T-cell (primary cell): ENCODE results near the gene SPATS2L. TPM values are rescaled to one million over a fixed set of nuclear protein-coding genes. Genes with fewer than 3 reads are reported as not detected.
A peak's percentile ranks its signal among the peaks of the same experiment; 100 is the strongest.

Source experiments
- ATAC-seq, 4 experiments: fragments of 200-7000 bp in 3 of 4; fragments of 150-1000 bp in 1 of 4; cut with Tn5 transposase; replicated peaks in 1 of 4; 1 replicate in 3 of 4; 2 replicates in 1 of 4; pipeline ENCODE4 v1.10.0; 2021; ENCODE audit warnings: moderate library complexity in 3 of 4, mild to moderate bottlenecking in 2 of 4, moderate number of reproducible peaks in 1 of 4
- CTCF ChIA-PET, 2 donors: fragments of 300-600 bp; sonication (Branson Sonifier 250); formaldehyde crosslinking; loops; one replicate each; lab custom pipeline; 2022; ENCODE audit warnings: antibody characterized with exemption in 2 of 2; lab: Charles Lee
- POLR2A ChIA-PET, 2 donors: fragments of 300-600 bp; sonication (Branson Sonifier 250); formaldehyde crosslinking; loops; one replicate each; lab custom pipeline; 2022; ENCODE audit warnings: antibody characterized with exemption in 2 of 2; lab: Charles Lee
- DNase-seq, 35 experiments: peaks; one replicate each; pipeline versions ENCODE4 v3.0.0 to v3.0.0-alpha.2; 2013 to 2023
- H3K27ac ChIP-seq: one replicate; pipeline ENCODE4 v1.5.1; 2013; ENCODE audit warnings: low read length
- H3K27me3 ChIP-seq, 2 experiments: replicated peaks in 1 of 2; 1 replicate in 1 of 2; 2 replicates in 1 of 2; pipeline versions ENCODE4 v1.6.1 to v1.7.0; 2013; ENCODE audit warnings: low read length in 1 of 2, mixed read lengths in 1 of 2; ENCODE audit not compliant: control insufficient read depth in 2 of 2, insufficient read depth in 2 of 2; ENCODE audit errors: extremely low read depth in 1 of 2
- H3K36me3 ChIP-seq, 2 donors: 1 replicate in 1 of 2; 2 replicates in 1 of 2; pipeline versions ENCODE4 v1.6.1 to v1.7.0; 2013; ENCODE audit warnings: low read length in 1 of 2; ENCODE audit not compliant: control insufficient read depth in 2 of 2, insufficient read depth in 1 of 2; ENCODE audit errors: extremely low read depth in 1 of 2
- H3K4me1 ChIP-seq, 2 experiments: 1 replicate in 1 of 2; 2 replicates in 1 of 2; pipeline versions ENCODE4 v1.6.1 to v1.7.0; 2013; ENCODE audit warnings: low read length in 2 of 2, mixed read lengths in 1 of 2; ENCODE audit not compliant: insufficient read depth in 2 of 2, control insufficient read depth in 1 of 2; ENCODE audit errors: extremely low read depth in 1 of 2
- H3K4me3 ChIP-seq, 2 donors: 1 replicate in 1 of 2; 2 replicates in 1 of 2; pipeline versions ENCODE4 v1.5.1 to v1.7.0; 2013; ENCODE audit warnings: mild to moderate bottlenecking in 2 of 2, low read length in 1 of 2, moderate library complexity in 1 of 2; ENCODE audit not compliant: control insufficient read depth in 1 of 2; ENCODE audit errors: extremely low read depth in 1 of 2
- H3K9me3 ChIP-seq: 2 replicates; pipeline ENCODE4 v1.7.0; 2013
- H3K27ac Mint-ChIP-seq, 2 donors: one replicate each; pipeline ENCODE4 v1.8.0; 2020 to 2021; ENCODE audit warnings: mild to moderate bottlenecking in 2 of 2, mixed read lengths in 2 of 2
- H3K27me3 Mint-ChIP-seq, 2 donors: one replicate each; pipeline ENCODE4 v1.8.0; 2021 to 2022; ENCODE audit warnings: mixed read lengths in 2 of 2
- H3K36me3 Mint-ChIP-seq: one replicate; pipeline ENCODE4 v1.8.0; 2021; ENCODE audit warnings: mixed read lengths
- H3K4me1 Mint-ChIP-seq, 3 donors: one replicate each; pipeline ENCODE4 v1.8.0; 2020 to 2022; ENCODE audit warnings: mixed read lengths in 3 of 3, mild to moderate bottlenecking in 1 of 3
- H3K4me3 Mint-ChIP-seq, 3 donors: one replicate each; pipeline ENCODE4 v1.8.0; 2020 to 2022; ENCODE audit warnings: mild to moderate bottlenecking in 3 of 3, mixed read lengths in 3 of 3, moderate library complexity in 3 of 3
- H3K9me3 Mint-ChIP-seq, 3 donors: one replicate each; pipeline ENCODE4 v1.8.0; 2020 to 2022; ENCODE audit warnings: mixed read lengths in 3 of 3
- WGBS: methylation state at CpG from one replicate; pipeline ENCODE4 v1.1.5; 2013; ENCODE audit warnings: missing lambda C conversion rate; ENCODE audit not compliant: insufficient coverage; 5-methylcytosine and 5-hydroxymethylcytosine counted together
- total RNA-seq, 35 experiments: library from RNA in 6 of 35; stranded (reverse) in 6 of 35; fragments of 120-200 nt in 1 of 35; gene quantifications; one replicate each; pipeline versions ENCODE4 v1.2.1 to v1.2.4 and lab custom pipeline; 2013 to 2026

Gene SPATS2L
- total RNA-seq, 5 donors from 2014 or later (not counting 1 experiment from before 2014, with no cell fraction given), result 5.4 to 9.3 (median 5.9) TPM

DNA sequence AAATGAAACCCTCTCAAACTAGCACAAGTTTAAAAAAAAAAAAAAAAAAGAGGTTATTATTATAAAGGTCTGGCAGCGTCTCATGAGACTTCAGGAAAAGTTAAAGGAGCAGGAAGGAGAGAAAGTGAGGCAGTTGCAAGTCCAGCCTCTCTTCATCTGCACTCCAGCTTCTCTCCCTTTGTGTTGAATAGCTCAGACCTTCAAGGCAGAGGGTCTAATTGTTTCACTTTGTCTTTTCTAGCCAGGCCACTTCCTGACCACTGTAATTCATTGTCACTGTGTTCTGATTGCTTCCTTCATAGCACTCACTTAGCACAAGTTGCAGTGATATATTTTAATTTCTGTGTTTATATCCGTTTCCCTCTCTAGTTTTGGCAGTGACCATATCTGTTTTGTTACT lies 99.9 kb downstream of the SPATS2L start:
- Histone ChIP-seq H3K27ac (no peak overlapping the region), H3K4me3 (no peak overlapping the region), H3K9me3 (no peaks in the 10 kb centered on the region), H3K4me1 (no peaks in the 10 kb centered on the region), H3K27me3 (no peaks in the 10 kb centered on the region), H3K36me3 (no peaks in the 10 kb centered on the region)
- ATAC-seq (no peak), DNase-seq (no peak)
- WGBS, result no CpG with 5 or more reads among the region's 2 CpGs
- ChIA-PET POLR2A (interaction anchor here in 1 of 2 donors (0.6 to 0.7 kb wide), 2 partner anchors 43 to 77 kb away, joined by 3 read pairs; no protein-coding TSS in a partner anchor), CTCF (no interaction called here)
- Mint-ChIP-seq H3K27me3 (no peaks in the 10 kb centered on the region), H3K36me3 (peaks cover 6% of the 10 kb centered on the region), H3K9me3 (no peaks in the 10 kb centered on the region), H3K4me3 (no peak overlapping the region), H3K4me1 (peaks cover 14 to 28% (median 27%) of the 10 kb centered on the region in 3 donors), H3K27ac (no peak overlapping the region)

DNA sequence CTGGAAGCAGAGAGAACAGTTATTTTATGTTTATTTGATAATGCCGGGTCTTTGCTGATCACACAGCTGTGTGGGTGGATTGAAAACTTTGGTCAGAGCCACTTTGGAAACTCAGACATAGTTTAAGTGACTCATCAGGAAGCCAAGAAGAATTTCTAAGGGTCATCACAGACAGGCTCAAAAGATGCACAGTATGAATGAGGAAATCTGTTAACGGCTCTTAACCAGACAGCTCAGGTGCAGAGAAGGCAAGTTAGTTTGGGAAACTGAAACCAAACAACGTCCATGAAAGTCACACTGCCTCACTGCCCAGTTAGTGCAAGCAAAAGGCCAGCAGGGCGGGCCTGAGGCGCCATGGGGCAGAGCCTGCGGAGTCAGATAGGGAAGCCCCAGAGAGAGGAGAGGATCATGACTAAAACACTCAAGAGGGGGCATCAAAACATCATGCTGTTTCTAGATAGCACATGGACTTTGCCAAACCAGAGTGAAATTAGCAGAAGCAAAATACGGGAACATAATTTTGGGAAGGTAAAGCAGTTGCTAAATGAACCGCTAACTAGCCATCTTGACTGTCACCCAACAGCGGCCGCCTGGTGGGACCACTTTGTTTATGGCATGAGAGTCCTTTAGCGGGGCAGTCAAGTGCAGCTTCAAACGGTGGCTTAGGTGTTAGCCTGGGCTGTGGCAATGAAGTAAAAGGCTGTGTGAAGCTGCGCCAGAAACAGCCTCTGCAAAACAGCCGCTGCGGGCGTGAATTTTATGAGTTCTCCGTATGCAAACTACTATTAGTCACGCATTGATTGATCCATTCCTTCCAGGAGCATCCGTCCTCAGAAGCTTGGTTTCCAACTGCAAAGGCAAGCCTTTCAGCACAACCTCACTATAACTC lies 102.2 kb downstream of the SPATS2L start:
- DNase-seq (no peak), ATAC-seq (no peak)
- Histone ChIP-seq H3K4me3 (no peak overlapping the region), H3K4me1 (no peaks in the 10 kb centered on the region), H3K9me3 (no peaks in the 10 kb centered on the region), H3K27ac (no peak overlapping the region), H3K36me3 (no peaks in the 10 kb centered on the region), H3K27me3 (no peaks in the 10 kb centered on the region)
- H3K27ac Mint-ChIP-seq, result peak overlapping the region in 1 of 2 donors; percentile 32
- H3K4me1 Mint-ChIP-seq, result peaks cover 14 to 28% (median 27%) of the 10 kb centered on the region in 3 donors
- CTCF ChIA-PET, result no interaction called here
- H3K9me3 Mint-ChIP-seq, result no peaks in the 10 kb centered on the region
- POLR2A ChIA-PET, result no interaction called here
- H3K27me3 Mint-ChIP-seq, result no peaks in the 10 kb centered on the region
- H3K4me3 Mint-ChIP-seq, result no peak overlapping the region
- H3K36me3 Mint-ChIP-seq, result no peaks in the 10 kb centered on the region
- WGBS, result 83% methylated on average over 18 of the region's 19 CpGs

DNA sequence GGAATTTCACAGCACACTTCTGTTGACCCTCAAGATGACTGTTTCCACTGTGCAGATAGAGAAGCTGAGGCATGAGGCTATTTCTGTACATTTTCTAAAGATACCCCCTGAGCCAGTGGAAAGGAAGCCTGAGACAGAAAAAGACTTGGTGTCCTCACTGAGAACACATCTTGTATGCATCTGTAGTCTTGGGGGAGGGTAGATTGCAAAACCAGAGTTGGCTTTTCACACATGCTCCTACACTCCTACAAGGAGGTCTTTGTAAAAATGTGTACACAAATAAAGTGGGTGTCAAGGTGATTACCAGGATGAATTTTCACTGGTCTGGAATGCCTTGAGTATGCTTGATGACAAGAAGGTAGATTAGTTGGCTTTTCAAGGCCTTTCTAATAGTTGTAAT lies 105.3 kb downstream of the SPATS2L start:
- Mint-ChIP-seq H3K4me3 (no peak overlapping the region), H3K27ac (no peak overlapping the region), H3K36me3 (peaks cover 3% of the 10 kb centered on the region), H3K9me3 (no peaks in the 10 kb centered on the region), H3K27me3 (no peaks in the 10 kb centered on the region), H3K4me1 (peaks cover 11 to 14% (median 13%) of the 10 kb centered on the region in 3 donors)
- H3K36me3 ChIP-seq, result no peaks in the 10 kb centered on the region
- H3K9me3 ChIP-seq, result no peaks in the 10 kb centered on the region
- no peaks in the 10 kb centered on the region for H3K4me1 ChIP-seq
- DNase-seq, result no peak
- POLR2A ChIA-PET, result no interaction called here
- H3K27me3 ChIP-seq, result no peaks in the 10 kb centered on the region
- CTCF ChIA-PET, result no interaction called here
- ATAC-seq, result no peak
- no peak overlapping the region for H3K4me3 ChIP-seq
- H3K27ac ChIP-seq, result no peak overlapping the region

DNA sequence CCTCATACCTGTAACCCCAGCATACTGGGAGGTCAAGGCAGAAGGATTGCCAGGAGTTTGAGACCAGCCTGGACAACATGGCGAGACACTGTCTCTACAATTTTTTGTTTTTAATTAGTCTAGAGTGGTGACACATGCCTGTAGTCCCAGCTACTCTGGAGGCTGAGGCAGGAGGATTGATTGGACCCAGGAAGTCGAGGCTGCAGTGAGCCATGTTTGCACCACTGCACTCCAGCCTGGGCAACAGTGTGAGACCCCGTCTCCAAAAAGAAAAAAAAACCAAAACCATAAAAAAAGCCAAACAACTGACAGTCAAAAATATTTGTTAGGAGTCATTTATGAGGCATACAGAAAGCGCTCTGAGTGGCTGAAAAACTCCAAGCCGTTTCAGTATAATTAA lies 107.9 kb downstream of the SPATS2L start:
- DNase-seq (no peak), ATAC-seq (no peak)
- H3K27me3 Mint-ChIP-seq, result no peaks in the 10 kb centered on the region
- peaks cover 13% of the 10 kb centered on the region for H3K36me3 Mint-ChIP-seq
- CTCF ChIA-PET, result interaction anchor here in 1 of 2 donors (1.0 kb wide), 1 partner anchor 84 kb away, joined by 3 read pairs; no protein-coding TSS in a partner anchor
- H3K9me3 ChIP-seq, result no peaks in the 10 kb centered on the region
- no CpG with 5 or more reads among the region's 5 CpGs for WGBS
- no peak overlapping the region for H3K27ac ChIP-seq
- no peaks in the 10 kb centered on the region for H3K9me3 Mint-ChIP-seq
- H3K4me1 ChIP-seq, result no peaks in the 10 kb centered on the region
- no peak overlapping the region for H3K27ac Mint-ChIP-seq
- POLR2A ChIA-PET, result no interaction called here
- H3K4me3 Mint-ChIP-seq, result no peak overlapping the region
- no peaks in the 10 kb centered on the region for H3K27me3 ChIP-seq
- no peaks in the 10 kb centered on the region for H3K36me3 ChIP-seq
- H3K4me3 ChIP-seq, result no peak overlapping the region
- H3K4me1 Mint-ChIP-seq, result peaks cover 0 to 4% (median 2%) of the 10 kb centered on the region in 3 donors

DNA sequence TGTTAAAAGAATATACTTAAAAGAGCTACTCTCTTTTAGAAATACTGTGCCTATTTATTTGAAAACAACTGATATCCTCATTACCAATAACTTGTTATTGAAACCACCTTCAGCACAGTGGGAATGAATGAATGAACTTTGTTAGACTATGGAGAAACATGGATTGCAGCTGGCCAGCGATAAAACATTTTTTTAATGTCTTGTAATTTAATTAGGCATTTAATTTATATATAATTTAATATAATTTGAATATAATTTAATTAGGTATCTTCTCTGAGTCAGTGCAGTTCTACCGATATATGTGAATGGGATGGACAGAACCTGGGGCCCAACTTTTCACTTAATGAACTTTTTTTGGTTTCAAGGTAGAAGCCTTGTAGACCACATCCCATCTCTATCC lies 109.0 kb downstream of the SPATS2L start:
- no peaks in the 10 kb centered on the region for H3K36me3 ChIP-seq
- DNase-seq, result no peak
- H3K36me3 Mint-ChIP-seq, result peaks cover 19% of the 10 kb centered on the region
- no peaks in the 10 kb centered on the region for H3K4me1 ChIP-seq
- H3K27me3 ChIP-seq, result no peaks in the 10 kb centered on the region
- H3K27ac Mint-ChIP-seq, result no peak overlapping the region
- H3K4me3 Mint-ChIP-seq, result no peak overlapping the region
- H3K4me1 Mint-ChIP-seq, result peaks cover 0 to 1% (median 0%) of the 10 kb centered on the region in 3 donors
- no peaks in the 10 kb centered on the region for H3K9me3 Mint-ChIP-seq
- no peak overlapping the region for H3K27ac ChIP-seq
- no peak for ATAC-seq
- H3K4me3 ChIP-seq, result no peak overlapping the region
- POLR2A ChIA-PET, result interaction anchor here in 1 of 2 donors (0.6 kb wide), 1 partner anchor 324 kb away, joined by 4 read pairs; no protein-coding TSS in a partner anchor
- no CpG with 5 or more reads among the region's 2 CpGs for WGBS
- no peaks in the 10 kb centered on the region for H3K27me3 Mint-ChIP-seq
- no peaks in the 10 kb centered on the region for H3K9me3 ChIP-seq
- CTCF ChIA-PET, result interaction anchor here (0.6 to 1.3 kb wide), 4 partner anchors 9 to 355 kb away, joined by 3 to 5 read pairs (median 3); no protein-coding TSS in a partner anchor

DNA sequence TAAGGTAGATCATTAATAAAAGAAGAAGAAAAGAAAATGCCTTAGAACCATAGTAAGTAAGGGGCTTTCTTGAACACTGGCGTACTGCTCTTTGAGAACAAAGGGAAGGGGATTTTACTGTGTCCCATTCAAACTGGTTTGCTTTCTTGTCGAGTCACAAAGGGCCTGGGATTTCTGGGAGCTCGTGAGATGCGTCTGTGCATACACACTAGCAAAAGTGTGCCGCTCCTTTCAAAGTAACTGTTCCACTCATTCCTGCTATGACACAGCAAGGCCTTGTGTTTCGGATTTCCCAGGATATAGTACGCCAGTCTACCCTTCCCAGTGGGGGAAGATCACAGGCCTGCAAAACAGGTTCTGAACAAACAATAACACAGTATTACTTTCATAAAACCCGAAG lies 110.4 kb downstream of the SPATS2L start:
- ChIA-PET CTCF (no interaction called here), POLR2A (no interaction called here)
- DNase-seq (no peak), ATAC-seq (no peak)
- Histone ChIP-seq H3K9me3 (no peaks in the 10 kb centered on the region), H3K36me3 (no peaks in the 10 kb centered on the region), H3K4me3 (no peak overlapping the region), H3K4me1 (no peaks in the 10 kb centered on the region), H3K27me3 (no peaks in the 10 kb centered on the region), H3K27ac (no peak overlapping the region)
- H3K36me3 Mint-ChIP-seq, result peaks cover 25% of the 10 kb centered on the region
- H3K27ac Mint-ChIP-seq, result no peak overlapping the region
- 100% methylated on average over 5 of the region's 8 CpGs for WGBS
- no peaks in the 10 kb centered on the region for H3K4me1 Mint-ChIP-seq
- H3K9me3 Mint-ChIP-seq, result no peaks in the 10 kb centered on the region
- H3K4me3 Mint-ChIP-seq, result no peak overlapping the region
- H3K27me3 Mint-ChIP-seq, result no peaks in the 10 kb centered on the region
